SU-DHL-6 (cell line): ENCODE results near the gene PLSCR3.
"Not testable (repeated sequence)": the region's sequence is repeated elsewhere in the genome, so short reads cannot be mapped to it uniquely, and the experiment has no call there.

Experiments
- H2AFZ ChIP-seq: fragments of 200-600 bp; sonication (generic); 2 replicates; pipeline ENCODE4 v1.6.1; 2014; ENCODE audit warnings: low read depth, mild to moderate bottlenecking, moderate library complexity, mixed read lengths, antibody characterized with exemption, low read length; ENCODE audit not compliant: severe bottlenecking
- H3F3A ChIP-seq: fragments of 200-600 bp; shearing (Covaris generic); 2 replicates; pipeline ENCODE4 v1.6.0; 2016; ENCODE audit warnings: antibody characterized with exemption, mild to moderate bottlenecking; ENCODE audit not compliant: insufficient read depth
- H3K27ac ChIP-seq: fragments of 200-600 bp; sonication (generic); 2 replicates; pipeline ENCODE4 v1.5.1; 2016; ENCODE audit warnings: low read depth, mild to moderate bottlenecking, low read length, moderate library complexity, mixed read lengths
- H3K27me3 ChIP-seq: fragments of 200-600 bp; sonication (generic), shearing (Covaris generic); 2 replicates; pipeline ENCODE4 v1.6.0; 2014; ENCODE audit warnings: mild to moderate bottlenecking, low read length
- H3K36me3 ChIP-seq: fragments of 200-600 bp; sonication (generic); 2 replicates; pipeline ENCODE4 v1.6.1; 2014; ENCODE audit warnings: mild to moderate bottlenecking, low read length, mixed read lengths
- H3K4me2 ChIP-seq: fragments of 300-600, 200-600 bp; shearing (Covaris generic), sonication (generic); 2 replicates; pipeline ENCODE4 v1.6.0; 2014; ENCODE audit warnings: low read length, low read depth, mild to moderate bottlenecking; ENCODE audit not compliant: poor library complexity, severe bottlenecking
- H3K4me3 ChIP-seq: fragments of 200-600 bp; sonication (generic); 2 replicates; pipeline ENCODE4 v1.5.1; 2014; ENCODE audit warnings: antibody characterized with exemption, low read length, mild to moderate bottlenecking, mixed read lengths; ENCODE audit not compliant: insufficient read depth, poor library complexity, severe bottlenecking
- H3K79me2 ChIP-seq: fragments of 200-600 bp; sonication (generic); 2 replicates; pipeline ENCODE4 v1.6.1; 2014; ENCODE audit warnings: mild to moderate bottlenecking, low read length, moderate library complexity; ENCODE audit not compliant: insufficient read depth
- H3K9ac ChIP-seq: fragments of 200-600 bp; sonication (generic); 2 replicates; pipeline ENCODE4 v1.7.0; 2014; ENCODE audit warnings: mild to moderate bottlenecking, low read length
- H3K9me2 ChIP-seq: fragments of 200-600 bp; sonication (generic); replicated peaks from 2 replicates; pipeline ENCODE4 v1.6.1; 2014; ENCODE audit warnings: low read length; ENCODE audit not compliant: insufficient read depth
- H3K9me3 ChIP-seq: fragments of 200-600 bp; sonication (generic); 2 replicates; pipeline ENCODE4 v1.6.1; 2014; ENCODE audit warnings: low read length, mixed read lengths; ENCODE audit not compliant: insufficient read depth
- H4K20me1 ChIP-seq: fragments of 200-600 bp; sonication (generic); 2 replicates; pipeline ENCODE4 v1.6.1; 2014; ENCODE audit warnings: low read depth, mild to moderate bottlenecking, antibody characterized with exemption, low read length, moderate library complexity, mixed read lengths
- CTCF ChIP-seq: fragments of 200-600 bp; sonication (generic); IDR thresholded peaks from one replicate; pipeline ENCODE4 v1.5.1; 2017; ENCODE audit warnings: antibody characterized with exemption, mild to moderate bottlenecking, low read length, moderate library complexity; ENCODE audit not compliant: insufficient read depth, poor library complexity, severe bottlenecking
- EZH2phosphoT487 ChIP-seq: fragments of 200-600 bp; sonication (generic), shearing (Covaris generic); conservative IDR thresholded peaks from 2 replicates; pipeline ENCODE4 v1.6.1; 2018; ENCODE audit warnings: mild to moderate bottlenecking, antibody characterized with exemption, low read length, moderate library complexity, mixed read lengths

The PLSCR3 gene

DNA sequence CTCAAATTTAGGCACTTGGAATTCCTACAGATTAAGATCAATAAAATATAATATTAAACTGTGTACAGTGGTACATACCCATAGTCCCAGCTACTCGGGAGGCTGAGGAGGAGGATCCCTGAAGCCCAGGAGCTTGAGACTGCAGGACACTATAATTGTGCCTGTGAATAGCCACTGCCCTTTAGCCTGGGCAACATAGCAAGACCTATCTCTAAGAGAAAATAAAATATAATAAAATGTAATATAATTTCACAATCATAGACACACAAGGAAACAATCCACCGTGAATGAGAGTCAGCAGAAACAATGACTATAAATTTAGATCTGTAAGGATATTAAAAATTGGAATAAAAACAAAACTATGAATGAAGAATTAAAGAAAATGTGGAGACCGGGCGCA is 23.5 kb downstream of the PLSCR3 start:
- no peak for TF ChIP-seq EZH2phosphoT487
- TF ChIP-seq CTCF: no peak
- no peak overlapping the region for H3K4me3 ChIP-seq
- no peaks in the 10 kb centered on the region for H4K20me1 ChIP-seq
- H2AFZ ChIP-seq: no peak overlapping the region
- no peaks in the 10 kb centered on the region for H3K79me2 ChIP-seq
- H3K9ac ChIP-seq: no peak overlapping the region
- H3K9me3 ChIP-seq: no peaks in the 10 kb centered on the region
- H3K27me3 ChIP-seq: no peaks in the 10 kb centered on the region
- H3K9me2 ChIP-seq: no peaks in the 10 kb centered on the region
- H3K27ac ChIP-seq: no peak overlapping the region
- no peaks in the 10 kb centered on the region for H3K36me3 ChIP-seq
- H3K4me2 ChIP-seq: no peak overlapping the region
- no peaks in the 10 kb centered on the region for H3F3A ChIP-seq

DNA sequence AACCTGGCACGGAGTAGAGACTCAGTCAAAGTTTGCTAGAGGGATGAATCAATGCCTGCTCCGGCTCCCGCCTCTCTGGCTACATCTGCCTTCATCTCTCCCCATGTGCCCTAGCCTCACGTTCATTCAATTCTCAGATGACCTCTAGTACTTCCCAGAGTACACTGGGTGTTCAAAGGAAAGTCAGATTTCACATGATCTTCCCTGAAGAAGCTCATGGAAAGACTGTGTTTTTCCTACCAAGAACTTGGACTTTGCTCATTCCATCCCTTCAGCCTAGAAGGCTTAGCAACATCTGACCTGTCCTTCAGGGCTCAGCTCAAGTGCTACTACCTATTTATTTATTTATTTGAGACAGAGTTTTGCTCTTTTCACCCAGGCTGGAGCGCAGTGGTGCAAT is 24.5 kb downstream of the PLSCR3 start:
- Histone ChIP-seq H3K4me3 (no peak overlapping the region), H3K9me3 (no peaks in the 10 kb centered on the region), H3K79me2 (no peaks in the 10 kb centered on the region), H3K4me2 (no peak overlapping the region), H3K27me3 (no peaks in the 10 kb centered on the region), H4K20me1 (no peaks in the 10 kb centered on the region), H3F3A (no peaks in the 10 kb centered on the region), H2AFZ (no peak overlapping the region), H3K9me2 (no peaks in the 10 kb centered on the region), H3K27ac (no peak overlapping the region), H3K9ac (no peak overlapping the region), H3K36me3 (no peaks in the 10 kb centered on the region)
- no peak for TF ChIP-seq EZH2phosphoT487

DNA sequence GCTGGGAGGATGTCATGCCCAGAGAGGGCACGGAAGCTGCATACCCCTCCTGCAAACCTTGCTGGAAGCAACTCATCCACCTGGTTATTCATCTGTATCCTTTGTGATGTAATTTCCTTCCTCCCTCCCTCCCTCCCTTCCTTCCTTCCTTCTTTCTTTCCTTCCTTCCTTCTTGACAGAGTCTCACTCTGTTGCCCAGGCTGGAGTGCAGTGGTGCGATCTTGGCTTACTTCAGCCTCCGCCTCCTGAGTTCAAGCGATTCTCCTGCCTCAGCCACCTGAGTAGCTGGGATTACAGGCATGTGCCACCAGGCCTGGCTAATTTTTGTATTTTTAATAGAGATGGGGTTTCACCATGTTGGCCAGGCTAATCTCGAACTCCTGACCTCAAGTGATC is 25.7 kb downstream of the PLSCR3 start:
- H3K4me2 ChIP-seq, H2AFZ ChIP-seq, H3K9ac ChIP-seq, H3K27me3 ChIP-seq, H3F3A ChIP-seq, H3K36me3 ChIP-seq, H4K20me1 ChIP-seq, H3K79me2 ChIP-seq, H3K9me3 ChIP-seq, H3K27ac ChIP-seq, H3K9me2 ChIP-seq, H3K4me3 ChIP-seq: not testable (repeated sequence)

DNA sequence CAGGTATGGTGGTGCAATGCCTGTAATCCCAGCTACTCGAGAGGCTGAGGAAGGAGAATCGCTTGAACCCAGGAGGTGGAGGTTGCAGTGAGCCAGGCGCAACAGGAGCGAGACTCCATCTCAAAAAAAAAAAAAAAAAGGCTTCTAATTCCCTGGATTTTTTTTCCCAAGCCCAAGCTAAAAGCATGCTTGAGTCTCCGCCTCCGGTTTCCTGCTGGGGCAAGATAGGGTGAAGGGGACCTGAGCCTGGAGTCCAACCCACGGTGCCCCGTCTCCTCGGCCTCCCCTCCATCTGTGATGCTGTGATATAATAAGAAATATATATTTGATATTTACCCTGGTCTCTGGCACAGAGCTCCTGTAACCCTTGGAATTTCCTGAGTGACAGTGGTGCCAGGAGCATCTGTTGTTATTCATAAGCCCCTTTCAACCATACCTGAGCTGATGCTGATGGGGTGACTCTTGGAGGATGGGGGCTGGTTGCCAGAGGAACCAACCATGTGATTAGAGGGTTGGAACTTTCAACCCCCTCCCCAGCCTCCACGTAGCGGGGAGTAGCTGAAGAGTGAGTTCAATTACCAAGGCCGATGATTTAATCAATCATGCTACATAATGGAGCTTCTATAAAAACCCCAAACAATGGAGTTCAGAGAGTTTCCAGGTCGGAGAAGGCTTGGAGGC is 26.3 kb downstream of the PLSCR3 start:
- Histone ChIP-seq H3K36me3 (no peaks in the 10 kb centered on the region), H3F3A (no peaks in the 10 kb centered on the region), H4K20me1 (no peaks in the 10 kb centered on the region), H3K4me2 (no peak overlapping the region), H3K9ac (no peak overlapping the region), H2AFZ (no peak overlapping the region), H3K27ac (no peak overlapping the region), H3K27me3 (no peaks in the 10 kb centered on the region), H3K4me3 (no peak overlapping the region), H3K9me3 (no peaks in the 10 kb centered on the region), H3K79me2 (no peaks in the 10 kb centered on the region), H3K9me2 (no peaks in the 10 kb centered on the region)
- TF ChIP-seq CTCF: no peak
- TF ChIP-seq EZH2phosphoT487: no peak
